ENCODE measurements around the gene CEP104.

CEP104 gene

GRCh38 chr1:3778590-3779264 is 78.3 kb downstream of the CEP104 start:
- DNase-seq (ENCODE audit: low read depth, low spot score), result no peak

- DNase-seq (ENCODE audit: low read depth, low spot score), result no peak
Observed at GRCh38 chr1:3777647-3778589, 79.1 kb downstream of the CEP104 start.

DNA sequence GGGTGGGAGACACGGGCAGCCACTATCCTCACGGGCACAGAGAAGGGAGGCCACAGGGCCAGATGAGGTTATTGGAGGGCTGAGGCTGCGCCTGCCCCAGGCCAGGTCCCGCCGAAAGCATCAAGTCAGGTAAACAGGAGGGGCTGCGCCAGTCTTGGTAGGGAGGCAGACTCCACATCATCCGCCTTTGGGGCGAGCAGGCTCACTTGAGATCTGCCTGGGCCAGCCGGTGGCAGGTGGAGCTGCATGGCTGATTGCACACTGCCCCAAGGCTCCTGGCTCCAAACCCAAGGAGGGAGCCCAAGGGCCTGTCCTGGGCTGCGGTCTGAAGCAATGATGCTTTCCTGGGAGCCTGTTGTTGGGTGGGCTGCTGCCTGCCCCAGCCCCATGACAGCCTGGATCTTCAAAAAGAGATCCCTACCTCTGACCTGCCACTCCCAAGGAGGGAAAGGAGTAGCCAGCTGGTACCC is 79.9 kb downstream of the CEP104 start:
- no peak for DNase-seq (ENCODE audit: low read depth, low spot score)

DNA sequence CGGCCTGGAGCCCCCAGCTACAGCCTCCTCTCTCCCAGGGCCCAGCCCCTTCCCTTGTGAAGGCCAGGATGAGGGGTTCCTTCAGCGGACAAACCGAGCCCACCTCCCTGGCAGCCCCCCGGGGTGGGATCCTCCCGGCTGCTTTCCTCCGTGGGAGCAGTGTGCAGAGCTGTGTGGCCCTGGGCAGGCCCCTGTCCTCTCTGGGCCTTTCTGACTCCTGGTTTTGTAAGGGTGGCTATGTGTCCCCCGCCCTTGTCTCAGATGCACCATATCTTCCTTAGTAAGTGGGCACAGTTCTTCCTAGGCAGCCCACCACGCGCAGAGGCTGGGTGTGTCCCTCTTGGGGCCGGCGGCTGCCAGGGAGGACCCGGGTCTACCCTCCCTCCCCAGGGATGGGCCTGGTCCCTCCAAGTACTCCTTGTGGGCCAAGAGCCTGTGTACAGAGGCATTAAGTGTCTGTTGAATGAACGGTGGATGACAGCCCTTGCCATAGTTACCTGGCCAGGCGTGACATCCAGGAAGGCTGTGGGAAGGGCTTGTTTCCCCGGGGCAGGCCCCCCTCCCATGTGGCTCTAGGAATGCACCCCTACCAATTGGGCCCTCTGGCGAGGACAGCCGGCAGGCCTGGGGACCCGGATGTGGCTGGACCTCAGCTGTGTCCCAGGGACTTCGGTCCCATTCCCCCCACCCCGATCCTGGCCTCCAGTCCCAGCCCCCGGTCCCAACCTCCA is 80.6 kb downstream of the CEP104 start:
- DNase-seq (ENCODE audit: low read depth, low spot score), result no peak

- no peak for DNase-seq (ENCODE audit: low read depth, low spot score)
Observed at GRCh38 chr1:3775490-3776230, 81.4 kb downstream of the CEP104 start.

- DNase-seq (ENCODE audit: low read depth, low spot score), result no peak
Observed at GRCh38 chr1:3774946-3775489, 82.0 kb downstream of the CEP104 start.

DNA sequence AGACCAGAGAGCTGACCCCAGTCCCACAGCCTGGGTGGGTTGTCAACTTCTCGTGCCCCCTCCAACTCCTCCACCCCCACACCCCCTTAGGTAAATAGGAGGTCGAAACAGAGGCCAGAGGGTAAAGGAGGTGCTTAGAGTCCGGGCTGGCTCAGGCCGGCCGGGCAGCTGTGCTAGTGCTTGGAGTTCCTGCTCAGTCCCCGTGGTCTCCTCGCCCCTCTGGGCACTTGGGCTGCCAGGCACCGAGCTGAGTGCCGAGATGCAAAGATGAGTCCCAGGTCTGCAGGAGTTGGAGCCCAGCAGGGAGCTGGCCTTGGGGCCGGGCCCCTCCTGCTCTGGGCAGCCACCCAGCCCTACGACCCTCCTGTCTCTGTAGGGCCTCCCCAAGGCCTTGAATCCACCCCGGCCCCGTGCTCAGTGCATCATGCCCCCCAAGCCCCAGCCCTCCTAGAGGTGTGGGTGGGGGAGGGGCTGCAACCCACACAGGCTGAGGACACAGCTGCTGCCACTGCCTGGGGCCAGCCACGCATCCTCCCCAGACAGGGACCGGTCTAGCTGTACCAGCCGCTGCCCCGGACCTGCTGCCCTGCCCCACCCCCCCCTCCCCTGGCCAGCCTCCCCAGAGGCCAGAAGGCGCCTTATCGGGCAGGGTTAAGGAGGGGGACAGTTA is 82.6 kb downstream of the CEP104 start:
- no peak for DNase-seq (ENCODE audit: low read depth, low spot score)

- no peak for DNase-seq (ENCODE audit: low read depth, low spot score)
Observed at GRCh38 chr1:3773572-3774275, 83.3 kb downstream of the CEP104 start.

DNA sequence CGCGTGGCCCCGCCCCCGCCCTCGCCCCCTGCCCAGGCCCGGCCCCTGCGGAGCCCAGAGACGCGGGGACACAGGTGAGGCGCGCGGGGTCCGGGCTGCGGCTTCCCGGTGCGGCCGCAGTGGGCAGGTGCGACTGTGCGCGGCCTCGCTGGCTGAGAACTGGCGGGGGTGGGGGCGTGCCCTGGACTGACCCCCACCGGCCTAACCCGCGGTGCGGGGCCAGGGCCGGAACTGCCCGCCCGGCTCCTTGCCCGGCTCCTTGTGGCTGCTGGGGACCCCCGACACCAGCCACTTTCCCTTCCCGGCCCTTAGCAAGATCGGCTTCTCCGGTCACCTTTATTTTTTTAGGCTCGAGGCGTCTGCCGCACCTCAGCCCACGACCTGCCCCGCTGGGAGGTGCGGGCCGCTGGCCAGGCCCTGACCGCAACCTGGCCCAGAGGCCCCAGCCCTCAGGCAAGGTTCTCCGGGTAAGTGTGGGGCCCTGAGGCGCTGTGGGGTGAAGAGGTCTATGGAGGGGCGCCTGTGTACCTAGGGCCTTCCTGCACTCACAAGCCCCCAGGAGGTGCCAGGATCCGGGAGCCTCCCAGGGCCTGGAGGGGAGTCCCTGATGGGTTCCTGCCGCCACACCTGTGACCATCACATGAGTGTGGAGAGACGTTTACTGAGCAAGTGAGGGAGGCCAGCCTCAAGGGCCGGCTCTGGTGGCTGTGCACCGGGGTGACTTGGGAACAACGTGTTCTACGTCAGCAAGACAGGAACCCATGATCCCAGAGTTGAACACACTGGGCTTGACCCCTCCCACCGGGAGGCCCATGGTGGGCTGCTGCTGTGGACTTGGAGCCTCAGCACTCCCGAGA is 84.1 kb downstream of the CEP104 start, which contains the start of gene SMIM1:
Gene SMIM1 (plus strand): TSS at position 35 of the 857 bp plus-strand sequence. CDS start 2,625 bp downstream, outside the sequence.
- no peak for DNase-seq (ENCODE audit: low read depth, low spot score)

GRCh38 chr1:3772027-3772714 is 84.8 kb downstream of the CEP104 start:
- no peak for DNase-seq (ENCODE audit: low read depth, low spot score)

DNA sequence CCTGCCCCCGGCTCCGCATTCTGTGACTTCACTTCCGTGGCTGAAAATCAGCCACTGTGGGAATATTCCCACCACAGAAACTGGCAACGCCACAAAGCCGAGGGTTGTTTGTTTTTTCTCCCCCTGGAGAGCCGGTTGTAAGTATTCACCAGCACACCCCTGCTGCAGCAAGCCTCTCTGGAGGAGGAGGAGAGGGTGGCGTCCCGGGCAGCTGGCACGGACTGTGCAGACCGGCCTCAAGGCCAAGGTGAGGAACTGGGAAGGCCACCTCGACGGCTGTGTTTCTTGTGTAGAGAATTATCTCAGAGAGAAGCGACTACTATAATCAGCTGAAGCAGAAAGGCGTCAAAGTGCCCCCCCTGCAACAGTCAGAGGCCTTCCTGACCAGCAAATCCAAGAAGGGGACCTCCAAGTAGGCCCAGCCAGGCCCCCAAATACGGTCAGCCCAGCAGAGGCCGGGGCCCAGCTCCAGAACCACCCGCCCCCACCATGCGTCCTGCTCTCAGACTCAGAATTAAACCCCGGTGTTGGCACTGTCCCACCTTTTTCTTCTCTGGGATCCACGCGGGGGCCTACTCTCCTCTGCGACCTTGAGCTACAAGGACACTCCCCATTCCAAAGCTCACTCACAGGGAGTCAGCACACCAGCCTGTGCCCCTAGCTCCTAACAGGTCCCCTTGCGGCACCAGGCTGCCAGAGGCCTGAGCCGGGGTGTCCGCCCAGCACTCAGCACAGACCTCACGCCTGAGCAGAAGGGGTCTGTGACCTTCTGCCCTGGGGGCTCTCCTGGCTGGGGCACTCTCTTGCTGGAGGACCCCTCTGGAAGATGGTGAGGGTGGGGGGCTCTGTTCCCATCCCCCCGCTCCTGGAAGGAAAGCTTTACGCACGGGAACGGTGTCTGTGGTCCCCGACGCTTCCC is 85.6 kb downstream of the CEP104 start:
- DNase-seq (ENCODE audit: low read depth, low spot score), result no peak

DNA sequence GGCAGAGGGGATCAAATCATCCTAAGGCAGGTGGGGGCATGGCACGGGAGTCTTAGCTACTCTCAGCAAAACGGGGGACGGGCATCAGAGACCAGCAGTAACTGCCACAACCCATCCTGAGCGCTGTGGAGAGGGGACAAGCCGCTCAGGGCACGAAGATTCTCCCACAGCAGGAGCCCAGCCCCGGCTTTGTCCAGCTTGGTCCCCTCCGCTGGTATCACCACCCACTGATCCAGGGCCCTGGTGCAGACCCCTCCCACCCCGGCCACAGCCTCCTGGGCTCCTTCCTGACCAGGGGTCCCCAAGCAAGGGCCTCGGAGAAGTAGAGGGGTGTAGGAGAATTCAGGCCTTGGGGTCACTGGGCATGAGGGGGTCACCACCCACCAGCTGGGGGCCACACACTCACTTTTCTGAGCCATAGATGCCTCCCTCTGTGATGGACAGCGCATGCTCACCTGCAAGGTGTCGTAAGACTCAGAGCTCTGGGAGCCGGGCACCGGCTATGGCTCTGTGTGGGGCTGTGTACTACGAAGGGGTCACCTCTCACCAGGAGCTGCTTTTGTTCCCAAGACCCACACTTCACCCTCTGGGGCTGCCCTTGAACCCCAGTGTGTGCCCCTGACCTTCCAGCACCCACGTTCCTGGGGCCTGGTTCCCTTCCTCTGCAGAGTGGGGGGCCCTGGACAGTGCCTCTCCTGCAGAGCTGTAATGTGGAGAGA is 86.8 kb downstream of the CEP104 start:
- no peak for DNase-seq (ENCODE audit: low read depth, low spot score)

DNA sequence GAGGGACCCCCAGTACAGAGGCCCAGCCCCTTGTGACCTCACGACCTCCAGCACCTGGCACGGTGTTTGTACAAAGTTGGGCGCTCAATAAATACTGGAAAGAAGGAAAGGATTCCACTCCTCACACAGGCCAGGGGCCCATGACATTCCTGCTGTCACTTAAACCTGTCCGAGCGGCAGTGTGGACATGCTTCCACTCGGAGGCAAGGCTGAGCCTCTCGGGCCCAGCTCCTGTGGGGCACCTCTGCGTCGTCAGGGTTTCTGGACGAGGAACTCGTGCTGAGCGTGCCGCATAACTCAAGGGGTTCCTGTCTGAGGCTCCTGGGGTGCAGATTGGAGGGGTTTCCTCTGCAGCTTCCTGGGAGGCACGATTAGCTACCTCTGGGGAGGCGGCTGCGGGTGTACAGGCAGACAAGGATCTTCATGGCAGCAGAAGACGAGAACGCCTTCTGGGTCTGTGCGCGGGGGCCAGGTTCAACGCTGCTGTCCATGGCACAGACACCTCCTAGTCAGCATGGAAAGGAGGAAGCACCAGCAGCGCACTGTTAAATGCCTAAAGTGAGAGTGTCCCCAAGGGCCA is 88.1 kb downstream of the CEP104 start:
- no peak for DNase-seq (ENCODE audit: low read depth, low spot score)

GRCh38 chr1:3767328-3767925 is 89.6 kb downstream of the CEP104 start:
- DNase-seq (ENCODE audit: low read depth, low spot score), result no peak

DNA sequence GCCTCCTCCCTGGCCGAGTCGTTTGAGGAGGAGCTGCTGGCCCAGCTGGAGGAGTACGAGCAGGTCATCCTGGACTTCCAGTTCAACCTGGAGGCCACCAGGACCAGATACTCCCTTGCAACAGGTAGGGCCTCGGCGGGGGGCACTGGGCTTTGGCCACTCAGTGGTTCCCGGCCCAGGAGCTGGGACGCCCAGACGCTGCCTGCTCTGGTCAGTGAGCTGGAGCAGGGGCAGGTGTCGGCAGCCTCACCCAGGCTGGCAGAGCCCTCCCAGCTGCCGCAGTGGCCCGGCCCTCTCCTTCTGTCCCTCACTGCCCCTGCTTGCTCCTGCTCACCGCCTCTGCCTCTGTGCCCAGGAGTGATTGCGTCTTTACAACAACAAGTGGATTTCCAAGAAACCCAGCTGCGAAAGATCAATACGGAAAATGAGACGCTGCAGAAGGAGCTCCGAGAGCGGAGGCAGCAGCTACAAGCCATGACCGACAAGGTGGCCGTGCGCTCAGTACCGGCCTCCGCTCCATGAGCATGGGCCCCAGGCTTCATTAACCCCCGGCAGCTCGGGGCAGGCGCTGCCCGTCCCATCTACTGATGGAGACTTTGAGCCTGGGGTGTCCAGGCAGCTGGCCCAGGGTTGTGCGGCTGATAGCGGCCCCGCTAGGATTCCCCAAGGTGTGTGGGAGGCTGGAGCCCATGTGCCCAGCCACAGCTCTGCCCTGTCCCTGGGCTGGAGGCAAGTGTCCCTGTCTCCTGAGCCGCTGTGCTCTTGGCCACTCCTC is 93.5 kb downstream of the CEP104 start:
- DNase-seq (ENCODE audit: low read depth, low spot score), result no peak

Measured in smooth muscle cell of the brain vasculature (primary cell).